ENCODE data around the gene FAM120B.

GRCh38 chr6:170378502-170378901 lies 71.9 kb downstream of the FAM120B start:
- no peak for TF ChIP-seq EZH2 (IDR thresholded peaks at IDR 0.05; ENCODE audit: borderline replicate concordance, low read length)
- TF ChIP-seq, protein P1, sequence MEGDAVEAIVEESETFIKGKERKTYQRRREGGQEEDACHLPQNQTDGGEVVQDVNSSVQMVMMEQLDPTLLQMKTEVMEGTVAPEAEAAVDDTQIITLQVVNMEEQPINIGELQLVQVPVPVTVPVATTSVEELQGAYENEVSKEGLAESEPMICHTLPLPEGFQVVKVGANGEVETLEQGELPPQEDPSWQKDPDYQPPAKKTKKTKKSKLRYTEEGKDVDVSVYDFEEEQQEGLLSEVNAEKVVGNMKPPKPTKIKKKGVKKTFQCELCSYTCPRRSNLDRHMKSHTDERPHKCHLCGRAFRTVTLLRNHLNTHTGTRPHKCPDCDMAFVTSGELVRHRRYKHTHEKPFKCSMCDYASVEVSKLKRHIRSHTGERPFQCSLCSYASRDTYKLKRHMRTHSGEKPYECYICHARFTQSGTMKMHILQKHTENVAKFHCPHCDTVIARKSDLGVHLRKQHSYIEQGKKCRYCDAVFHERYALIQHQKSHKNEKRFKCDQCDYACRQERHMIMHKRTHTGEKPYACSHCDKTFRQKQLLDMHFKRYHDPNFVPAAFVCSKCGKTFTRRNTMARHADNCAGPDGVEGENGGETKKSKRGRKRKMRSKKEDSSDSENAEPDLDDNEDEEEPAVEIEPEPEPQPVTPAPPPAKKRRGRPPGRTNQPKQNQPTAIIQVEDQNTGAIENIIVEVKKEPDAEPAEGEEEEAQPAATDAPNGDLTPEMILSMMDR (IDR thresholded peaks at IDR 0.05; ENCODE audit: low read length) = no peak
